Gastroesophageal sphincter (tissue), 3 donors: ENCODE results near the gene HSD17B3.

ENCODE experiments used
- EP300 ChIP-seq: sonication (generic); formaldehyde crosslinking; IDR thresholded peaks from one replicate; pipeline ENCODE4 v1.6.1; 2017; ENCODE audit warnings: antibody characterized with exemption, mild to moderate bottlenecking
- POLR2A ChIP-seq, 2 donors: fragments of 450-650 bp; IDR thresholded peaks; one replicate each; pipeline ENCODE4 v1.6.1; 2017; ENCODE audit warnings: antibody characterized with exemption in 2 of 2, mild to moderate bottlenecking in 2 of 2, moderate library complexity in 1 of 2
- POLR2AphosphoS5 ChIP-seq: sonication (generic); formaldehyde crosslinking; IDR thresholded peaks from one replicate; pipeline ENCODE4 v1.6.1; 2017; ENCODE audit warnings: antibody characterized with exemption
- TF ChIP-seq, protein P1 (sequence below), 4 experiments: fragments of 200-600 bp in 2 of 4; fragments of 450-650 bp in 2 of 4; sonication (generic) in 1 of 4; IDR thresholded peaks; one replicate each; pipeline ENCODE4 v1.5.1; 2017 to 2019; ENCODE audit warnings: antibody characterized with exemption in 4 of 4, mild to moderate bottlenecking in 2 of 4, moderate library complexity in 2 of 4

DNA sequence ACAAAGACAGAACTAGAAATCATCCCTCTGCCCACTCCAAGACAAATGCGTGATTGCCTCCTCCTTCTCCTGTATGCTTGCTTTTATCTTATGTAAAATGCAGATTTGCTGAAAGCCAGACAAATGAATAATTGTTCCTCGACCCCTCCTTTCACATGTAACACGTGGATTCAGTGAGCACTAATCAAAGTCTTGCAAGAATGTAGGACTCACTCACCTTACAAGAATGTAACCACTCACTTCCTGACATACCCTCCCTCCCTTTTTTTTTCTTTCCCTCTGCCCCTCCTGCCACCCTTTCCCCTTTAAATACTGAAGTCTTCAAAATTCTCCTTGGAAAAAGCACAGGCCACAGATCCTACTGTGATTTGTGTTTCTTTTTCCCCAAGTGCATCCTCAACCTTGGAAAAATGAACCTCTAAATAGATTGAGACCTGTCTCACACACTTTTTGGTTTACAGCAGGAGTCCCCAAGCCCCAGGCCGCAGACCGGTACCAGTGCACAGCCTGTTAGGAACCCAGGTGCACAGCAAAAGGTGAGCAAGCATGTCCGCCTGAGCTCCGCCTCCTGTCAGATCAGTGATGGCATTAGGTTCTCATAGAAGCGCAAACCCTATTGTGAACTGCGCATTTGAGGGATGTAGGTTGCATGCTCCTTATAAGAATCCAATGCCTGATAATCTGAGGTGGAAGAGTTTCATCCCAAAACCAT, 29.4 kb upstream of the HSD17B3 start:
- TF ChIP-seq, protein P1, sequence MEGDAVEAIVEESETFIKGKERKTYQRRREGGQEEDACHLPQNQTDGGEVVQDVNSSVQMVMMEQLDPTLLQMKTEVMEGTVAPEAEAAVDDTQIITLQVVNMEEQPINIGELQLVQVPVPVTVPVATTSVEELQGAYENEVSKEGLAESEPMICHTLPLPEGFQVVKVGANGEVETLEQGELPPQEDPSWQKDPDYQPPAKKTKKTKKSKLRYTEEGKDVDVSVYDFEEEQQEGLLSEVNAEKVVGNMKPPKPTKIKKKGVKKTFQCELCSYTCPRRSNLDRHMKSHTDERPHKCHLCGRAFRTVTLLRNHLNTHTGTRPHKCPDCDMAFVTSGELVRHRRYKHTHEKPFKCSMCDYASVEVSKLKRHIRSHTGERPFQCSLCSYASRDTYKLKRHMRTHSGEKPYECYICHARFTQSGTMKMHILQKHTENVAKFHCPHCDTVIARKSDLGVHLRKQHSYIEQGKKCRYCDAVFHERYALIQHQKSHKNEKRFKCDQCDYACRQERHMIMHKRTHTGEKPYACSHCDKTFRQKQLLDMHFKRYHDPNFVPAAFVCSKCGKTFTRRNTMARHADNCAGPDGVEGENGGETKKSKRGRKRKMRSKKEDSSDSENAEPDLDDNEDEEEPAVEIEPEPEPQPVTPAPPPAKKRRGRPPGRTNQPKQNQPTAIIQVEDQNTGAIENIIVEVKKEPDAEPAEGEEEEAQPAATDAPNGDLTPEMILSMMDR (IDR thresholded peaks at IDR 0.05) = no peak
- TF ChIP-seq POLR2AphosphoS5 (no peak), POLR2A (IDR thresholded peaks at IDR 0.05) (no peak), EP300 (no peak)
